Measurements from ENCODE around the gene SCN2B. TPM values are rescaled to one million over a fixed set of nuclear protein-coding genes. Genes with fewer than 3 reads are reported as not detected.

SCN2B gene
- polyA plus RNA-seq, 1 donor from 2014 or later: 1.1 TPM

DNA sequence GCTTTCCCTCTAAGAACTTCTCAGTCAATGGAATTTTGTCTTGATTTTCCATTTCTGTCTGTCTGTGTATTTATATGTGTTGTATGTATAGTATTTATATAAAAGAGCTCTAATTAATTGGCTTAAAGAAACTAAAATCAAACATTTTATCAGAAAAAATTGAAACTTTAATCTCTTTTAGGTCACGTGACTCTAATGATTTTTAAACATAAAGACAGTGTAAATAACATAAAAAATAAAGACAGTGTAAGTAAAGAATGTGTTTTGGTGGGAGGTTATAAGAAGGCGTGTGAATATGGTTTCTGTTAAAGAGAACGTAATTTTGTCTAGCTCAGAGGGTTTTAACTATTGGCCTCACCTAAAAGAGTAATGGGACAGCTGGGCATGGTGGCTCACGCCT, 46.0 kb upstream of the SCN2B start:
- H3K27me3 ChIP-seq (ENCODE audit: insufficient read depth, low read depth, low read length): no peaks in the 10 kb centered on the region
- no peak overlapping the region for H3K9ac ChIP-seq (ENCODE audit: low read length)
- no peak overlapping the region for H3K27ac ChIP-seq (ENCODE audit: low read length)
- no peaks in the 10 kb centered on the region for H3K9me2 ChIP-seq (ENCODE audit: insufficient read depth, low read length)
- H3F3A ChIP-seq (ENCODE audit: insufficient read depth, low read length, poor library complexity, severe bottlenecking): no peaks in the 10 kb centered on the region
- no peaks in the 10 kb centered on the region for H3K9me3 ChIP-seq (ENCODE audit: low read length)
- TF ChIP-seq EZH2 (IDR thresholded peaks at IDR 0.05; ENCODE audit: borderline replicate concordance, insufficient read depth, low read length, poor library complexity, severe bottlenecking) (no peak), TAF1 (IDR thresholded peaks at IDR 0.05; ENCODE audit: low read depth) (no peak), SMC3 (conservative IDR thresholded peaks at IDR 0.05; ENCODE audit: poor library complexity) (no peak), POLR2AphosphoS5 (IDR thresholded peaks at IDR 0.05) (no peak), RAD21 (conservative IDR thresholded peaks at IDR 0.05) (no peak), MXI1 (conservative IDR thresholded peaks at IDR 0.05; ENCODE audit: poor library complexity, severe bottlenecking) (no peak), EP300 (conservative IDR thresholded peaks at IDR 0.05; ENCODE audit: poor library complexity, severe bottlenecking) (no peak)
- TF ChIP-seq, protein P1, sequence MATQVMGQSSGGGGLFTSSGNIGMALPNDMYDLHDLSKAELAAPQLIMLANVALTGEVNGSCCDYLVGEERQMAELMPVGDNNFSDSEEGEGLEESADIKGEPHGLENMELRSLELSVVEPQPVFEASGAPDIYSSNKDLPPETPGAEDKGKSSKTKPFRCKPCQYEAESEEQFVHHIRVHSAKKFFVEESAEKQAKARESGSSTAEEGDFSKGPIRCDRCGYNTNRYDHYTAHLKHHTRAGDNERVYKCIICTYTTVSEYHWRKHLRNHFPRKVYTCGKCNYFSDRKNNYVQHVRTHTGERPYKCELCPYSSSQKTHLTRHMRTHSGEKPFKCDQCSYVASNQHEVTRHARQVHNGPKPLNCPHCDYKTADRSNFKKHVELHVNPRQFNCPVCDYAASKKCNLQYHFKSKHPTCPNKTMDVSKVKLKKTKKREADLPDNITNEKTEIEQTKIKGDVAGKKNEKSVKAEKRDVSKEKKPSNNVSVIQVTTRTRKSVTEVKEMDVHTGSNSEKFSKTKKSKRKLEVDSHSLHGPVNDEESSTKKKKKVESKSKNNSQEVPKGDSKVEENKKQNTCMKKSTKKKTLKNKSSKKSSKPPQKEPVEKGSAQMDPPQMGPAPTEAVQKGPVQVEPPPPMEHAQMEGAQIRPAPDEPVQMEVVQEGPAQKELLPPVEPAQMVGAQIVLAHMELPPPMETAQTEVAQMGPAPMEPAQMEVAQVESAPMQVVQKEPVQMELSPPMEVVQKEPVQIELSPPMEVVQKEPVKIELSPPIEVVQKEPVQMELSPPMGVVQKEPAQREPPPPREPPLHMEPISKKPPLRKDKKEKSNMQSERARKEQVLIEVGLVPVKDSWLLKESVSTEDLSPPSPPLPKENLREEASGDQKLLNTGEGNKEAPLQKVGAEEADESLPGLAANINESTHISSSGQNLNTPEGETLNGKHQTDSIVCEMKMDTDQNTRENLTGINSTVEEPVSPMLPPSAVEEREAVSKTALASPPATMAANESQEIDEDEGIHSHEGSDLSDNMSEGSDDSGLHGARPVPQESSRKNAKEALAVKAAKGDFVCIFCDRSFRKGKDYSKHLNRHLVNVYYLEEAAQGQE (IDR thresholded peaks at IDR 0.05; ENCODE audit: borderline replicate concordance): no peak
- TF ChIP-seq, protein P2, sequence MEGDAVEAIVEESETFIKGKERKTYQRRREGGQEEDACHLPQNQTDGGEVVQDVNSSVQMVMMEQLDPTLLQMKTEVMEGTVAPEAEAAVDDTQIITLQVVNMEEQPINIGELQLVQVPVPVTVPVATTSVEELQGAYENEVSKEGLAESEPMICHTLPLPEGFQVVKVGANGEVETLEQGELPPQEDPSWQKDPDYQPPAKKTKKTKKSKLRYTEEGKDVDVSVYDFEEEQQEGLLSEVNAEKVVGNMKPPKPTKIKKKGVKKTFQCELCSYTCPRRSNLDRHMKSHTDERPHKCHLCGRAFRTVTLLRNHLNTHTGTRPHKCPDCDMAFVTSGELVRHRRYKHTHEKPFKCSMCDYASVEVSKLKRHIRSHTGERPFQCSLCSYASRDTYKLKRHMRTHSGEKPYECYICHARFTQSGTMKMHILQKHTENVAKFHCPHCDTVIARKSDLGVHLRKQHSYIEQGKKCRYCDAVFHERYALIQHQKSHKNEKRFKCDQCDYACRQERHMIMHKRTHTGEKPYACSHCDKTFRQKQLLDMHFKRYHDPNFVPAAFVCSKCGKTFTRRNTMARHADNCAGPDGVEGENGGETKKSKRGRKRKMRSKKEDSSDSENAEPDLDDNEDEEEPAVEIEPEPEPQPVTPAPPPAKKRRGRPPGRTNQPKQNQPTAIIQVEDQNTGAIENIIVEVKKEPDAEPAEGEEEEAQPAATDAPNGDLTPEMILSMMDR (IDR thresholded peaks at IDR 0.05; ENCODE audit: poor library complexity, severe bottlenecking): no peak
- H3K4me3 ChIP-seq (ENCODE audit: low read length): no peak overlapping the region
- no peaks in the 10 kb centered on the region for H3K79me2 ChIP-seq (replicated peaks; ENCODE audit: insufficient read depth, low read length)
- no peak overlapping the region for H3K4me2 ChIP-seq (ENCODE audit: low read length)
- H2AFZ ChIP-seq (ENCODE audit: low read depth, low read length): no peak overlapping the region
- no peaks in the 10 kb centered on the region for H4K20me1 ChIP-seq (ENCODE audit: insufficient read depth)
- H3K36me3 ChIP-seq (ENCODE audit: insufficient read depth, low read length): no peaks in the 10 kb centered on the region

DNA sequence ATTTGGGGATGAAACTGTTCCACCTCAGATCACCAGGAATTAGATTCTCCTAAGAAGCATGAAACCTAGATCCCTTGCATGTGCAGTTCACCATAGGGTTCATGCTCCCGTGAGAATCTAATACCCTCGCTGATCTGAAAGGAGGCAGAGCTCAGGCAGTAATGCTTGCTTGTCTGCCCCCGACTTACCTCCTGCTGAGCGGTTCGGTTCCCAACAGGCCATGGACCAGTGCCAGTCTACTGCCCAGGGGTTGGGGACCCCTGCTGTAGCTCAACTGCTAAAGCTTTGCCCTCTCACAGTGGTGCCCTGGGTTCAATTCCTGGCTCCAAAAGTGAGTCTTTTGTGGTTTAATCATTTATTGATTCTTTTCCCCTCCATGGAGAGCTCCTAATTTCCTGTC, 45.0 kb upstream of the SCN2B start:
- Histone ChIP-seq H3K9me3 (ENCODE audit: low read length) (no peaks in the 10 kb centered on the region), H4K20me1 (ENCODE audit: insufficient read depth) (no peaks in the 10 kb centered on the region), H3K9ac (ENCODE audit: low read length) (no peak overlapping the region), H3K27me3 (ENCODE audit: insufficient read depth, low read depth, low read length) (no peaks in the 10 kb centered on the region), H3K79me2 (replicated peaks; ENCODE audit: insufficient read depth, low read length) (no peaks in the 10 kb centered on the region), H3K27ac (ENCODE audit: low read length) (no peak overlapping the region), H3K4me3 (ENCODE audit: low read length) (no peak overlapping the region), H3K4me2 (ENCODE audit: low read length) (no peak overlapping the region), H2AFZ (ENCODE audit: low read depth, low read length) (no peak overlapping the region), H3K36me3 (ENCODE audit: insufficient read depth, low read length) (no peaks in the 10 kb centered on the region), H3F3A (ENCODE audit: insufficient read depth, low read length, poor library complexity, severe bottlenecking) (no peaks in the 10 kb centered on the region), H3K9me2 (ENCODE audit: insufficient read depth, low read length) (no peaks in the 10 kb centered on the region)
- no peak for TF ChIP-seq RAD21 (conservative IDR thresholded peaks at IDR 0.05)
- no peak for TF ChIP-seq TAF1 (IDR thresholded peaks at IDR 0.05; ENCODE audit: low read depth)
- TF ChIP-seq EP300 (conservative IDR thresholded peaks at IDR 0.05; ENCODE audit: poor library complexity, severe bottlenecking): no peak
- TF ChIP-seq SMC3 (conservative IDR thresholded peaks at IDR 0.05; ENCODE audit: poor library complexity): no peak
- no peak for TF ChIP-seq EZH2 (IDR thresholded peaks at IDR 0.05; ENCODE audit: borderline replicate concordance, insufficient read depth, low read length, poor library complexity, severe bottlenecking)
- TF ChIP-seq POLR2AphosphoS5 (IDR thresholded peaks at IDR 0.05): no peak
- no peak for TF ChIP-seq MXI1 (conservative IDR thresholded peaks at IDR 0.05; ENCODE audit: poor library complexity, severe bottlenecking)
- TF ChIP-seq, protein P1 (IDR thresholded peaks at IDR 0.05; ENCODE audit: borderline replicate concordance): no peak
- TF ChIP-seq, protein P2 (IDR thresholded peaks at IDR 0.05; ENCODE audit: poor library complexity, severe bottlenecking): no peak

Data from neural cell (in vitro differentiated cells).